Subcutaneous abdominal adipose tissue (tissue), 5 donors: ENCODE data around the gene CACNG7.
A peak's percentile ranks its signal among the peaks of the same experiment; 100 is the strongest.

Source experiments
- H3K27ac ChIP-seq: one replicate; pipeline ENCODE4 v1.7.0; 2013; ENCODE audit warnings: low read depth, mild to moderate bottlenecking, inconsistent platforms, low read length, moderate library complexity
- H3K27me3 ChIP-seq, 5 donors: one replicate each; pipeline ENCODE4 v1.7.0; 2013; ENCODE audit warnings: low read length in 5 of 5, inconsistent platforms in 1 of 5; ENCODE audit not compliant: control insufficient read depth in 5 of 5, insufficient read depth in 4 of 5
- H3K36me3 ChIP-seq, 5 donors: one replicate each; pipeline ENCODE4 v1.7.0; 2013; ENCODE audit warnings: low read length in 5 of 5; ENCODE audit not compliant: control insufficient read depth in 5 of 5, insufficient read depth in 5 of 5
- H3K4me1 ChIP-seq, 5 donors: one replicate each; pipeline ENCODE4 v1.7.0; 2013; ENCODE audit warnings: low read length in 5 of 5, mild to moderate bottlenecking in 3 of 5, moderate library complexity in 1 of 5; ENCODE audit not compliant: control insufficient read depth in 5 of 5, insufficient read depth in 5 of 5
- H3K4me3 ChIP-seq, 5 donors: one replicate each; pipeline ENCODE4 v1.7.0; 2013; ENCODE audit warnings: low read length in 5 of 5, low read depth in 1 of 5
- H3K9ac ChIP-seq, 5 donors: one replicate each; pipeline ENCODE4 v1.7.0; 2013; ENCODE audit warnings: low read length in 5 of 5, mild to moderate bottlenecking in 4 of 5, moderate library complexity in 3 of 5
- H3K9me3 ChIP-seq, 5 donors: one replicate each; pipeline ENCODE4 v1.7.0; 2013; ENCODE audit warnings: low read length in 5 of 5; ENCODE audit not compliant: control insufficient read depth in 5 of 5
- donor health status: healthy.
- donor health status: healthy.
- donor health status: healthy.
- donor health status: healthy.
- donor health status: healthy.

The CACNG7 gene

GRCh38 chr19:53878776-53879139 is 30.3 kb upstream of the CACNG7 start:
- Histone ChIP-seq H3K9ac (peak overlapping the region in 4 of 5 donors; percentile 1 to 88 (median 34)), H3K4me3 (peak overlapping the region; percentile 66 to 90 (median 67)), H3K9me3 (no peaks in the 10 kb centered on the region), H3K36me3 (peaks cover 3 to 22% (median 18%) of the 10 kb centered on the region in 5 donors), H3K27ac (no peak overlapping the region), H3K27me3 (peaks cover 12 to 31% (median 16%) of the 10 kb centered on the region in 5 donors), H3K4me1 (peaks cover 4 to 43% (median 36%) of the 10 kb centered on the region in 5 donors)

GRCh38 chr19:53879140-53880081 is 29.7 kb upstream of the CACNG7 start:
- Histone ChIP-seq H3K9me3 (no peaks in the 10 kb centered on the region), H3K9ac (peak overlapping the region in 4 of 5 donors; percentile 1 to 88 (median 34)), H3K27ac (no peak overlapping the region), H3K4me3 (peak overlapping the region; percentile 66 to 90 (median 67)), H3K36me3 (peaks cover 2 to 15% (median 12%) of the 10 kb centered on the region in 5 donors), H3K4me1 (peaks cover 4 to 37% (median 30%) of the 10 kb centered on the region in 5 donors), H3K27me3 (peaks cover 16 to 38% (median 22%) of the 10 kb centered on the region in 5 donors)

DNA sequence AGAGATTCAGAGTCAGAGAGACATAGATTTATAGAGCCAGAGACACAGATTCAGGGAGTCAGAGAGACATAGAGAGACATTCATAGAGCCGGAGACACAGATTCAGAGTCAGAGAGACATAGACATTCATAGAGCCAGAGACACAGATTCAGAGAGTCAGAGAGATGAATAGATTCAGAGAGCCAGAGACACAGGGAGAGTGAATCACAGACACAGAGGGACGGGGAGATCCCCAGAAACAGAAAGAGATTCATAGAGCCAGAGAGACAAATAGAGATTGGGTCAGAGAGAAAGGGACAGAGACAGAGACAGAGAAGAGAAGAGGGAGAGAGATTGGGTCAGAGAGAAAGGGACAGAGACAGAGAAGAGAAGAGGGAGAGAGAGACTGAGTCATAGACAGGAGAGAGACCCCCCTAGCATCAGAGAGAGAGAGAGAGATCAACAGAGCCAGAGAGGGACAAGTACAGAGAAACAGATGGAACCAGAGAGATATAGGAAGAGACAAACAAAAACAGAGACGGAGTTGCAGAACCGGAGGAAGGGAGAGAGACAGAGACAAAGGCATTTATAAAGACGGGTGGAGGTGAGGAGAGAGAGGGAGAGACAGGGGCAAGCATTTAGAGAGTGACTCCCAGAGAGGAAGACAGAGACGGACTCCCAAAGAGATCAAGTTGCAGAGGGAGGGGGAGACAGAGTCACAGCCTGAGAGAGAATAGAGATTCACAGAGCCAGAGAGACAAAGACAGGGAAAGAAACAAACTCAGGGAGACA is 28.2 kb upstream of the CACNG7 start:
- Histone ChIP-seq H3K4me3 (peak overlapping the region in 1 of 5 donors; percentile 2), H3K9ac (no peak overlapping the region), H3K27me3 (peaks cover 25 to 46% (median 28%) of the 10 kb centered on the region in 5 donors), H3K27ac (no peak overlapping the region), H3K9me3 (no peaks in the 10 kb centered on the region), H3K36me3 (peaks cover 0 to 5% (median 2%) of the 10 kb centered on the region in 5 donors), H3K4me1 (peaks cover 4 to 27% (median 26%) of the 10 kb centered on the region in 5 donors)

DNA sequence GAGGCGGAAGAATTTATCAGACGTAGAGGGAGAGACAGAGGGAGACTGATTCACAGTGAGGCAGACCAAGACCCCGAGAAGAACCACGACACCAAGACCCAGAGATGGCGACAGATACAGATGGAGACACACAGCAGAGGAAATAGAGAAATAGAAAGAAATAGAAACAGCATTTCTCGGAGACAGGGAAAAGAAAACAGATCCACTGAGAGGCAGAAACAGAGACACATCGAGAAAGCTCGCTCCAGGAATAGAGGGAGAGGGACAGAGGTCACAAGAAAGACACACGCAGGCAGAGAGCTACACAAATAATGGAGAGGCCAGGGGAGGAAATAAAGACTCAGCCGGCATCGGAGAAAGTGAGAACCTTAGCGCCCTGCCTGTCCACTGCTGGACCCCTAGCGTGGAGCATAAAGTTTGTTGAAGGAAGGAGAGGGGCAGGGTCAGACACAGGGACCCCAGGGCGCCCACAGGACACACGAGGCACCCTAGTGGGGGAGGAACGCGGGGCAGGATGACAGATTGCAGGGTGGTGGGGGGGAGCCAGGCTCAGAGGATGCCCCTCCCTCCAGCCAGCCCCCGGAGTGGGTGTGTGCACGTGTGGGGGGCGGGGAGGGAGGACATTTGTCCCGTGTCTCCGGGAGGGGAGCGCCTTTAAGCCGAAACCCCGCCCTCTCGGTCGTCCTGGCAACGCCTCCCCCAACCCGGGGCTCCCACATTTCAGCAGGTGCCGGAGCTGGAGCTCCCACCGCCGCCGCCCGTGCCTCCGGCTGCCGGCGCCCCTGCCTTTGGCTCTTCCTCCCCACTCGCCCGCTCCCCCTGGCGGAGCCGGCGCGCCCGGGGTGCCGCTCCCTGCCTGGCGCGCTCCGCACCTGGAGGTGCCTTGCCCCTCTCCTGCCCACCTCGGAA is 27.3 kb upstream of the CACNG7 start, which contains the start of gene PRKCG:
PRKCG (plus strand) TSS at position 716 of the 909 bp plus-strand sequence. CDS start 298 bp downstream, outside the sequence.
- peak within 1 kb of the TSS; percentile 2 to 56 (median 34) for H3K4me3 ChIP-seq
- H3K9me3 ChIP-seq, result no peaks in the 10 kb centered on the region
- H3K27ac ChIP-seq, result no peak within 1 kb of the TSS
- H3K4me1 ChIP-seq, result peaks cover 4 to 27% (median 26%) of the 10 kb centered on the region in 5 donors
- peak within 1 kb of the TSS in 2 of 5 donors; percentile 23 to 25 for H3K9ac ChIP-seq
- peaks cover 0 to under 1% (median 0%) of the 10 kb centered on the region in 5 donors for H3K36me3 ChIP-seq
- peaks cover 25 to 46% (median 32%) of the 10 kb centered on the region in 5 donors for H3K27me3 ChIP-seq

DNA sequence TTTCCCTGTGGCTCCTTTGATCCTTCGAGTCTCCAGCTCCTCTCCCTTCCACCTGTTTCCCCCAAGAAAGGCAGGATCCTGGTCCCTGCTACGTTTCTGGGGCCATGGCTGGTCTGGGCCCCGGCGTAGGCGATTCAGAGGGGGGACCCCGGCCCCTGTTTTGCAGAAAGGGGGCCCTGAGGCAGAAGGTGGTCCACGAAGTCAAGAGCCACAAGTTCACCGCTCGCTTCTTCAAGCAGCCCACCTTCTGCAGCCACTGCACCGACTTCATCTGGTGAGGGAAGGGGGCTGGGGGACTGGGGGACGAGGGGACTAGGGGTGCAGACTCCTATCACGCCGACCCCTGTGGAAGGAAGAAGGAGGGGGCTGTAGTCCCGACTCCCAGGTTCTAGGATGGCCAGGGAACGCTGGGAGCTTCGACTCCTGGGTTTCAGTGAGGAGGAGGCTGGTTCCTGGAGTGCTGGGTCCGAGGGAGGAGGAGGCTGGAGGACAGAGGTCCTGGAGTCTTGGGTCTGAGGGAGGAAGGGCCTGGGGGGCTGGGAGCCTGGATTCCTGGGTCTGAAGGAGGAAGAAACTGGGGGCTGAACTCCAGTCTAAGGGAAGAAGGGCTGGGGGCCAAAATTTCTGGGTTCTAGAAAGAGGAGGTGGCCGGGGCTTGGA is 26.6 kb upstream of the CACNG7 start:
- peaks cover 25 to 46% (median 32%) of the 10 kb centered on the region in 5 donors for H3K27me3 ChIP-seq
- H3K4me3 ChIP-seq, result peak overlapping the region in 2 of 5 donors; percentile 34 to 56

DNA sequence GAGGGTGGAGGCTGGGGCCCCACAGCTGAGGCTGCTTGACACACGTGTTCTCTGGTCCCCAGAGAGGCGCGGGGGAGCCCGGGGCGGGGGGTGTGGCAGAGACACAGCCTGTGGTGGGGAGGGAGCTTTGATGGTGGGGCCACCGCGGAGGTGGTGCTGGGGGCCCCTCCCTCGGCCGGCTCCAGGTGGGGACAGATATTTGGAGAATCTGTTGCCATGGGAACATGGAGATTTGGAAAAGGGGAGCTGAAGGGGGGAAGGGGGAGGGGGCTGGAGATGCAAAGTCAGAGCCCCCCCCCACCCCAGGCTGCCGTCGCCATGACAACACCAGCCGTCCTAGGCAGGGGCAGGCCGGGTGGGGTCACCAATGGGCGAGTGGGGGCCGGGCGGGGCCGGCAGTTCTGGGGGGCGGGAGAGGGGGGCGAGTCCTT is 25.8 kb upstream of the CACNG7 start:
- no peak overlapping the region for H3K9ac ChIP-seq
- no peaks in the 10 kb centered on the region for H3K36me3 ChIP-seq
- no peaks in the 10 kb centered on the region for H3K9me3 ChIP-seq
- H3K27me3 ChIP-seq, result peaks cover 25 to 46% (median 32%) of the 10 kb centered on the region in 5 donors
- peaks cover 4 to 27% (median 26%) of the 10 kb centered on the region in 5 donors for H3K4me1 ChIP-seq
- H3K4me3 ChIP-seq, result no peak overlapping the region
- H3K27ac ChIP-seq, result no peak overlapping the region

More for the DNA sequence above, 26.6 kb upstream of the CACNG7 start:
- H3K36me3 ChIP-seq, result no peaks in the 10 kb centered on the region
- H3K9me3 ChIP-seq, result no peaks in the 10 kb centered on the region
- peaks cover 4 to 27% (median 26%) of the 10 kb centered on the region in 5 donors for H3K4me1 ChIP-seq
- no peak overlapping the region for H3K27ac ChIP-seq
- H3K9ac ChIP-seq, result peak overlapping the region in 1 of 5 donors; percentile 25

DNA sequence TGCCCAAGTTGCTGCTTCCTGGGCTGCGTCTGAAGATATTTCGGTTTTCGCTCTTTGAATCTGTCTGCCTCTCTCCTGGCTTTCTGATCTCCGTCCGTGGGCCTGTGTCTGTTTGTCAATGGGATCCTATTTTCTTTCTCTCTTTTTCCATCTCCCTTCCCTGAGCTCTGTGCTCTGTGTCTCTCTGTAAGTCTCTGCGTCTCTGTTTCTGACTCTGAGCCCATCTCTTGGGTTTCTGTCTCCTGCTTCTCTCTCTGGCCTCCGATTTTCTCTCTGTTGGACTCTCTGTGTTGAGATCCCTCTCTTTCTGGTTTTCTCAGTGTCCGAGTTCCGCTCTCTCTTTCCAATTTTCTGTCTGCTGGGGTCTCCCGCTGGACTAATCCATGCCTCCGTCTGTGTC is 25.3 kb upstream of the CACNG7 start:
- Histone ChIP-seq H3K27me3 (peaks cover 25 to 46% (median 32%) of the 10 kb centered on the region in 5 donors), H3K36me3 (no peaks in the 10 kb centered on the region), H3K9me3 (no peaks in the 10 kb centered on the region), H3K4me3 (no peak overlapping the region), H3K9ac (no peak overlapping the region), H3K27ac (no peak overlapping the region), H3K4me1 (peaks cover 4 to 26% (median 23%) of the 10 kb centered on the region in 5 donors)

DNA sequence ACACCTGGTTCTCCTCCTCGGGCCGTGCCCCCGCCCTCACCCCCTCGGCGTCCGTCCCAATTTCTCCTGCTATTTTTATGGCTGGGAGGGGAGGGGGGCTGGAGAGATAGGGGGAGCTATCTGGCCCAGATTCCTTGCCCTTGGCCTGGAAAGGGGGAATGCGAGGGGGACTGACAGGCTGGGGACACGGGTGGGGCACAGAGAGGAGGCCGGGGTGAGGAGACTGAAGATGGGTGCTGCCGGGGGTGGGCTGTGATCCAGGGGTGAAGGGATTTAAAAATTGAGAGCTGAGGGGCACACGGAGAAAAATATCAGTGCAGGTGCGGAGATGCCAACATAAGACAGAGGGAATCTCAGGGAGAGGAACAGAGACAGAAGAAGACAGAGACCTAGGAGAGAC is 24.8 kb upstream of the CACNG7 start:
- H3K27me3 ChIP-seq, result peaks cover 25 to 46% (median 32%) of the 10 kb centered on the region in 5 donors
- no peaks in the 10 kb centered on the region for H3K9me3 ChIP-seq
- H3K27ac ChIP-seq, result no peak overlapping the region

More for the DNA sequence above, 24.8 kb upstream of the CACNG7 start:
- no peaks in the 10 kb centered on the region for H3K36me3 ChIP-seq
- H3K4me3 ChIP-seq, result no peak overlapping the region
- H3K4me1 ChIP-seq, result peaks cover 4 to 21% (median 19%) of the 10 kb centered on the region in 5 donors
- H3K9ac ChIP-seq, result no peak overlapping the region
